ENCODE data around the gene SYNPO2. TPM values are rescaled to one million over a fixed set of nuclear protein-coding genes. Genes with fewer than 3 reads are reported as not detected.

The SYNPO2 gene
- total and polyA plus RNA-seq, 2 donors (not counting 1 experiment from before 2014, with no cell fraction given) = 40.1 to 71.7 TPM

GRCh38 chr4:118848242-118848641, 40.4 kb upstream of the SYNPO2 start:
- no peaks in the 10 kb centered on the region for H3K79me2 ChIP-seq (ENCODE audit: control insufficient read depth, insufficient read depth, low read length)
- H3K4me3 ChIP-seq (replicated peaks in 1 of 4; ENCODE audit: control extremely low read depth in 1 of 4, insufficient read depth in 1 of 4, low read depth in 3 of 4, low read length in 4 of 4) = no peak overlapping the region
- no peaks in the 10 kb centered on the region for H3K9me3 ChIP-seq (ENCODE audit: control insufficient read depth, insufficient read depth, low read depth, low read length)
- H3K27me3 ChIP-seq (ENCODE audit: control insufficient read depth, insufficient read depth, low read length) = no peaks in the 10 kb centered on the region
- DNase-seq (ENCODE audit: low read depth in 2 of 2) = no peak
- peaks cover 2% of the 10 kb centered on the region for H3K4me1 ChIP-seq (ENCODE audit: control insufficient read depth, extremely low read depth, insufficient read depth, low read length)
- no peak overlapping the region for H3K4me2 ChIP-seq (ENCODE audit: extremely low read depth, insufficient read depth, low read length)
- TF ChIP-seq, protein P1, sequence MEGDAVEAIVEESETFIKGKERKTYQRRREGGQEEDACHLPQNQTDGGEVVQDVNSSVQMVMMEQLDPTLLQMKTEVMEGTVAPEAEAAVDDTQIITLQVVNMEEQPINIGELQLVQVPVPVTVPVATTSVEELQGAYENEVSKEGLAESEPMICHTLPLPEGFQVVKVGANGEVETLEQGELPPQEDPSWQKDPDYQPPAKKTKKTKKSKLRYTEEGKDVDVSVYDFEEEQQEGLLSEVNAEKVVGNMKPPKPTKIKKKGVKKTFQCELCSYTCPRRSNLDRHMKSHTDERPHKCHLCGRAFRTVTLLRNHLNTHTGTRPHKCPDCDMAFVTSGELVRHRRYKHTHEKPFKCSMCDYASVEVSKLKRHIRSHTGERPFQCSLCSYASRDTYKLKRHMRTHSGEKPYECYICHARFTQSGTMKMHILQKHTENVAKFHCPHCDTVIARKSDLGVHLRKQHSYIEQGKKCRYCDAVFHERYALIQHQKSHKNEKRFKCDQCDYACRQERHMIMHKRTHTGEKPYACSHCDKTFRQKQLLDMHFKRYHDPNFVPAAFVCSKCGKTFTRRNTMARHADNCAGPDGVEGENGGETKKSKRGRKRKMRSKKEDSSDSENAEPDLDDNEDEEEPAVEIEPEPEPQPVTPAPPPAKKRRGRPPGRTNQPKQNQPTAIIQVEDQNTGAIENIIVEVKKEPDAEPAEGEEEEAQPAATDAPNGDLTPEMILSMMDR (conservative IDR thresholded peaks at IDR 0.05 in 1 of 2, IDR thresholded peaks at IDR 0.05 in 1 of 2; ENCODE audit: low read depth in 1 of 2, low read length in 2 of 2) = no peak
- no peak for TF ChIP-seq EZH2 (IDR thresholded peaks at IDR 0.05; ENCODE audit: low read length, missing control alignments)
- H3K36me3 ChIP-seq (ENCODE audit: control insufficient read depth, insufficient read depth, low read length) = no peaks in the 10 kb centered on the region
- no peaks in the 10 kb centered on the region for H4K20me1 ChIP-seq (ENCODE audit: control insufficient read depth, extremely low read depth, insufficient read depth, low read length)
- H3K27ac ChIP-seq (ENCODE audit: insufficient read depth, low read length) = no peak overlapping the region
- no peak overlapping the region for H2AFZ ChIP-seq (ENCODE audit: low read length)
- no peak overlapping the region for H3K9ac ChIP-seq (ENCODE audit: insufficient read depth, low read length)

DNA sequence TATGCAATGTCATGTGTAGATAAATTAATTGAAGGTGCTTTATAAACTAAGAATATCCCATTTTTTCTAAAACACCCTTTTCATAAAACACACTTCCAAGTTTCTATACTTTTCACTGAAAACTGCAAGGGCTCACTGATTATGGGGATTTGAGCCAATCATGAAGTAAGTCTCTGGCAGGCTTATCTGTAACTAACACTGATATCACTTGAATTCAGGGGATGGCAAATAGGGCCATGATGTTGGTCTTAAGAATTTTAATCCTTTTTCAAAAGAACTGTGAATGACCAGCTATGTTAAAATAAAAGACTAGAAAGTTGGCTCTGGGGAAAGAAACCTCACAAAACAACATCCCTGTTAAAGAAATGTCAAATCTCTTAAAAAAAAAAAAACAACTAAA, 39.8 kb upstream of the SYNPO2 start:
- no peak for TF ChIP-seq EZH2 (IDR thresholded peaks at IDR 0.05; ENCODE audit: low read length, missing control alignments)
- TF ChIP-seq, protein P1 (conservative IDR thresholded peaks at IDR 0.05 in 1 of 2, IDR thresholded peaks at IDR 0.05 in 1 of 2; ENCODE audit: low read depth in 1 of 2, low read length in 2 of 2) = no peak

DNA sequence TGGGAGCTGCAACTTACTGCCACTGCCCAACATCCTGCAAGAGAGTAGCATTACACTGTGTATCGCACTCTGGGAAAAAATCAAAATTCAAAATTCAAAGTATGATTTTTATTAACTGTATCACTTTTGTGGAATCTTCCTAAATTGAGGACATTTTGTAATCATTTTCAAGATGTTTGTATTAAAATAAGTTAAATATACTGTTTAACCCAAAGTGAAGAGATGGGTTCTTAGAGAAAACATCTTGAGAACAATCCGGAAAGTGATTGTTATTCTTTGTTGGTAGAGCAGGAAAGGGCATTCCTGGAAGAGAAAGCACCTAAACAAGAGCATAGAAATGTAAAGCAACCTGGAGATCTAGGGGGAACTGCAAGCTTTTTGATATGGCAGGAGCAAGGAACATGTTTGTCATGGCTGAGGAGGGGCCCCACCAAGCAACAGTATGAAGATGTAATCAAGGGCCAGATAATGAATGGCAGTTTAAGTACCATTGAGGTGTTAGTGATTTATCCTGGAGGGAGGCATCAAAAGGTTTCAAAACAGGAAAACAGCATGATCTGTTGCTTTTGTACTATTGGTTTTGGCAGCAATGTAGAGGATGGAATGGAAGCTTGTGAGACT, 38.7 kb upstream of the SYNPO2 start:
- no peak for DNase-seq (ENCODE audit: low read depth in 2 of 2)
- no peak overlapping the region for H3K9ac ChIP-seq (ENCODE audit: insufficient read depth, low read length)
- TF ChIP-seq EZH2 (IDR thresholded peaks at IDR 0.05; ENCODE audit: low read length, missing control alignments) = no peak
- TF ChIP-seq, protein P1 (conservative IDR thresholded peaks at IDR 0.05 in 1 of 2, IDR thresholded peaks at IDR 0.05 in 1 of 2; ENCODE audit: low read depth in 1 of 2, low read length in 2 of 2) = no peak
- no peaks in the 10 kb centered on the region for H4K20me1 ChIP-seq (ENCODE audit: control insufficient read depth, extremely low read depth, insufficient read depth, low read length)
- no peaks in the 10 kb centered on the region for H3K9me3 ChIP-seq (ENCODE audit: control insufficient read depth, insufficient read depth, low read depth, low read length)
- no peaks in the 10 kb centered on the region for H3K27me3 ChIP-seq (ENCODE audit: control insufficient read depth, insufficient read depth, low read length)
- peak overlapping the region; percentile 95 for H2AFZ ChIP-seq (ENCODE audit: low read length)
- H3K4me1 ChIP-seq (ENCODE audit: control insufficient read depth, extremely low read depth, insufficient read depth, low read length) = peaks cover 2% of the 10 kb centered on the region
- H3K4me2 ChIP-seq (ENCODE audit: extremely low read depth, insufficient read depth, low read length) = peak overlapping the region; percentile 61
- H3K79me2 ChIP-seq (ENCODE audit: control insufficient read depth, insufficient read depth, low read length) = no peaks in the 10 kb centered on the region
- H3K27ac ChIP-seq (ENCODE audit: insufficient read depth, low read length) = no peak overlapping the region
- H3K4me3 ChIP-seq (replicated peaks in 1 of 4; ENCODE audit: control extremely low read depth in 1 of 4, insufficient read depth in 1 of 4, low read depth in 3 of 4, low read length in 4 of 4) = peak overlapping the region; percentile 30 to 72 (median 40)
- no peaks in the 10 kb centered on the region for H3K36me3 ChIP-seq (ENCODE audit: control insufficient read depth, insufficient read depth, low read length)

More for the DNA sequence above, 39.8 kb upstream of the SYNPO2 start:
- Histone ChIP-seq H3K36me3 (ENCODE audit: control insufficient read depth, insufficient read depth, low read length) (no peaks in the 10 kb centered on the region), H3K27ac (ENCODE audit: insufficient read depth, low read length) (no peak overlapping the region), H2AFZ (ENCODE audit: low read length) (no peak overlapping the region), H3K27me3 (ENCODE audit: control insufficient read depth, insufficient read depth, low read length) (no peaks in the 10 kb centered on the region), H3K9me3 (ENCODE audit: control insufficient read depth, insufficient read depth, low read depth, low read length) (no peaks in the 10 kb centered on the region), H3K4me1 (ENCODE audit: control insufficient read depth, extremely low read depth, insufficient read depth, low read length) (peaks cover 2% of the 10 kb centered on the region), H3K4me2 (ENCODE audit: extremely low read depth, insufficient read depth, low read length) (no peak overlapping the region), H3K4me3 (replicated peaks in 1 of 4; ENCODE audit: control extremely low read depth in 1 of 4, insufficient read depth in 1 of 4, low read depth in 3 of 4, low read length in 4 of 4) (no peak overlapping the region), H4K20me1 (ENCODE audit: control insufficient read depth, extremely low read depth, insufficient read depth, low read length) (no peaks in the 10 kb centered on the region), H3K9ac (ENCODE audit: insufficient read depth, low read length) (no peak overlapping the region), H3K79me2 (ENCODE audit: control insufficient read depth, insufficient read depth, low read length) (no peaks in the 10 kb centered on the region)
- no peak for DNase-seq (ENCODE audit: low read depth in 2 of 2)

All from fibroblast of lung (primary cell).